Measurements from ENCODE around the gene WDFY1.

DNA sequence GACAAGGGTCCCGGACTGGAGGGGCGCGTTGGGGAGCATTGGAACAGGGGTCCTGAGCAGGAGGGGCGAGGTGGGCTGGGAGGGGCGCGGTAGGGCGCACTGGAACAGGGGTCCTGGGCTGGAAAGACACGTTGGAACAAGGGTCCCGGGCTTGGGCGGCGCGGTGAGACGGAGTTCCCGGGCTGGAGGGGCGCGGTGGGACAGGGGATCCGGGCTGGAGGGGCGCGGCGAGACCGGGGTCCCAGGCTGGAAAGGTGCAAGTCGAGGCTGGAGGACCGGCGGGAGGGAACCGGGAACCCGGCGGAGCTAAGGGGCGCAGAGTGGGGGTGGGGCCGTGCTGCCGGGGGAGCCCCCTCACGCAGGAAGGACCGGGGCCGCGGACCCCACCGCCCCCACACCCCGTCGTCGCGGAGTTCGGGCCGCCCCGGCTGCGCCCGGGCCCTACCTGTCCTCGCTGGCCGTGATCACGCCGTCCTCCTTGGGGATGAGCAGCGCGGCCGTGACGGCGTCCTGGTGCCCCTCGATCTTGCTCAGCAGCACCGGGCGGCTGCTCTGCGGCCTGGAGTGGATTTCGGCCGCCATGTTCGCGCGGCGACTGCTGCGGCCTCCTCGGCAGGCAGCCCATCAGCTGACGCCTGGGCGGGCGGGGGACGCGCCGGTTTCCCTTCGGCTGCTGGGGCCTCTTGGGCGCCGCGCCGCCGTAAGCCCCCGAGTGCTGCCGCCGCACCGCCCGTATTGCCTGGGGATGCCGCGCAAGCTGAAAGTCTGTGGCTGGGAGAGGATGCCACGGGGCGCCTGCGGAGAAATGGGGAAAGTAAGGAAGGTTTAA is at the start of gene WDFY1:
- TF ChIP-seq ZNF274 (IDR thresholded peaks at IDR 0.05; ENCODE audit: low read depth, low read length) (no peak), SUZ12 (IDR thresholded peaks at IDR 0.05; ENCODE audit: extremely low read depth, insufficient read depth, insufficient read length) (no peak)
